K562 (cell line): Measurements from ENCODE around the gene FAM124A. TPM values are rescaled to one million over a fixed set of nuclear protein-coding genes. Genes with fewer than 3 reads are reported as not detected.
A peak's percentile ranks its signal among the peaks of the same experiment; 100 is the strongest.

ENCODE experiments used
- ATAC-seq: fragments of 200-7000 bp; cut with Tn5 transposase; 3 replicates; pipeline ENCODE4 v1.9.1; 2020; ENCODE audit warnings: moderate library complexity
- BruUV-seq: library from RNA; stranded (reverse); fragments of 400-500 nt; replicated peaks from 2 replicates; lab custom pipeline; 2021; lab: Mats Ljungman, UMichigan
- CTCF ChIA-PET: fragments of 300-600 bp; formaldehyde crosslinking; extraction: SDS; loops from one replicate; lab custom pipeline; 2021; ENCODE audit warnings: low intra/inter-chr PET ratio; lab: Yijun Ruan, JAX
- POLR2A ChIA-PET: fragments of 300-600, 350-650 bp; sonication (Branson Sonifier 250); formaldehyde crosslinking; extraction: SDS; loops from one replicate; lab custom pipeline; 2021; ENCODE audit warnings: antibody characterized with exemption, inconsistent platforms; lab: Yijun Ruan, JAX
- DNase-seq, 4 experiments: peaks; one replicate each; pipeline versions ENCODE4 v3.0.0 to v3.0.0-alpha.2; 2011 to 2018; ENCODE audit warnings: low spot score in 3 of 4, mixed read lengths in 3 of 4; ENCODE audit errors: extremely low read depth in 1 of 4
- FAIRE-seq: peaks from 2 replicates; lab custom pipeline; 2011; peaks lifted over from hg19 to GRCh38; lab: Jason Lieb, UNC
- H2AFZ ChIP-seq: 2 replicates; pipeline ENCODE4 v1.6.0; 2011; ENCODE audit warnings: low read depth, low read length, control low read depth, inconsistent platforms
- H3K27ac ChIP-seq: fragments of 200-600 bp; 3 replicates; pipeline ENCODE4 v1.8.0; 2011; ENCODE audit warnings: low read depth, mild to moderate bottlenecking, control low read depth, inconsistent platforms, low read length, moderate library complexity, mixed read lengths; ENCODE audit errors: extremely low read depth
- H3K27me3 ChIP-seq, 2 experiments: fragments of 300-600 bp in 1 of 2; 2 replicates in 1 of 2; 3 replicates in 1 of 2; pipeline versions ENCODE4 v1.6.0 to v1.8.0; 2011; ENCODE audit warnings: inconsistent platforms in 2 of 2, low read length in 2 of 2, mild to moderate bottlenecking in 1 of 2, mixed read lengths in 1 of 2, moderate library complexity in 1 of 2; ENCODE audit not compliant: control insufficient read depth in 2 of 2, insufficient read depth in 2 of 2
- H3K36me3 ChIP-seq: fragments of 300-600 bp; 3 replicates; pipeline ENCODE4 v1.8.0; 2011; ENCODE audit warnings: mild to moderate bottlenecking, low read length, inconsistent platforms; ENCODE audit not compliant: control insufficient read depth, insufficient read depth
- H3K4me1 ChIP-seq, 2 experiments: fragments of 200-600 bp in 1 of 2; replicated peaks in 1 of 2; 2 replicates in 1 of 2; 3 replicates in 1 of 2; pipeline versions ENCODE4 v1.5.1 to v1.8.0; 2011; ENCODE audit warnings: inconsistent platforms in 2 of 2, low read length in 2 of 2, mild to moderate bottlenecking in 1 of 2, mixed read lengths in 1 of 2, moderate library complexity in 1 of 2; ENCODE audit not compliant: control insufficient read depth in 2 of 2, insufficient read depth in 2 of 2
- H3K4me2 ChIP-seq: 2 replicates; pipeline ENCODE4 v1.6.1; 2011; ENCODE audit warnings: low read length, control low read depth, inconsistent platforms, mixed read lengths; ENCODE audit not compliant: insufficient read depth
- H3K4me3 ChIP-seq: fragments of 200-600 bp; sonication (generic), shearing (Covaris generic); 2 replicates; pipeline ENCODE4 v1.5.1; 2016; ENCODE audit warnings: control low read depth, inconsistent platforms
- H3K79me2 ChIP-seq: fragments of 200-600 bp; 3 replicates; pipeline ENCODE4 v1.8.0; 2011; ENCODE audit warnings: low read length, inconsistent platforms; ENCODE audit not compliant: control insufficient read depth, insufficient read depth
- H3K9ac ChIP-seq, 2 experiments: 2 replicates each; pipeline versions ENCODE4 v1.6.0 to v1.6.1; 2011; ENCODE audit warnings: low read depth in 2 of 2, low read length in 2 of 2, control low read depth in 1 of 2, inconsistent platforms in 1 of 2, mild to moderate bottlenecking in 1 of 2, mixed read lengths in 1 of 2; ENCODE audit not compliant: insufficient read depth in 1 of 2
- H3K9me1 ChIP-seq: one replicate; pipeline ENCODE4 v1.6.0; 2011; ENCODE audit warnings: inconsistent platforms, mild to moderate bottlenecking, low read length, moderate library complexity; ENCODE audit not compliant: control insufficient read depth, insufficient read depth
- H3K9me3 ChIP-seq: replicated peaks from 2 replicates; pipeline ENCODE4 v1.5.1; 2011; ENCODE audit warnings: low read depth, low read length, inconsistent platforms; ENCODE audit not compliant: control insufficient read depth, insufficient read depth
- H4K20me1 ChIP-seq: replicated peaks from 2 replicates; pipeline ENCODE4 v1.6.1; 2011; ENCODE audit warnings: low read length, inconsistent platforms, mixed read lengths; ENCODE audit not compliant: control insufficient read depth, insufficient read depth
- ZBTB17 ChIP-seq: fragments of 450-650 bp; formaldehyde crosslinking; IDR thresholded peaks from 2 replicates; pipeline ENCODE4 v1.4.0; 2020; ENCODE audit warnings: mild to moderate bottlenecking
- ZNF12 ChIP-seq: sonication (generic); formaldehyde crosslinking; IDR thresholded peaks from 2 replicates; pipeline ENCODE4 v1.4.0; 2020; ENCODE audit warnings: mild to moderate bottlenecking, missing genetic modification reagents
- ZNF140 ChIP-seq: fragments of 250-450 bp; sonication (Bioruptor Pico); IDR thresholded peaks from 2 replicates; pipeline ENCODE4 v1.8.0; 2021; ENCODE audit warnings: moderate library complexity, mild to moderate bottlenecking, inconsistent platforms
- WGBS: fragments of 100-300 bp; shearing (Covaris generic); methylation state at CpG from one replicate; pipeline ENCODE4 v1.1.6; 2016; ENCODE audit warnings: low coverage, mixed read lengths; ENCODE audit not compliant: insufficient coverage; ENCODE audit errors: missing lambda C conversion rate; 5-methylcytosine and 5-hydroxymethylcytosine counted together
- in situ Hi-C: fragments of 300-500 bp; cut with MboI; formaldehyde crosslinking; loops from 4 replicates; pipeline ENCODE4 v1.15.0; 2018; ENCODE audit warnings: inconsistent platforms, mixed read lengths
- intact Hi-C: fragments of 100-400 bp; cut with micrococcal nuclease; formaldehyde crosslinking; loops from 2 replicates; pipeline ENCODE4 v1.14.2; 2022
- polyA plus RNA-seq, 8 experiments: library from polyadenylated mRNA; depleted of rRNA in 4 of 8; stranded (reverse) in 5 of 8; unstranded in 3 of 8; fragments of >200 nt; fragmentation: Nextera tagmentation in 2 of 8; fragmentation: Illumina TruSeq in 1 of 8; extraction: Ambion mirVana in 2 of 8; extraction: Trizol in 1 of 8; gene quantifications; 2 replicates each; pipeline versions ENCODE4 v1.2.1 to v1.2.3, GENCODE V29; 2011 to 2014; ENCODE audit warnings: inconsistent platforms in 1 of 8, missing spikeins in 1 of 8
- total RNA-seq, 7 experiments: library from RNA; depleted of rRNA in 6 of 7; stranded (reverse); fragments of >200 nt in 6 of 7; fragmentation: Illumina TruSeq in 2 of 7; extraction: Trizol in 2 of 7; gene quantifications; 2 replicates each; pipeline versions ENCODE4 v1.2.1 to v1.2.3, GENCODE V29; 2011 to 2021; ENCODE audit warnings: low replicate concordance in 1 of 7
- TF ChIP-seq, protein P1 (sequence below): fragments of 450-650 bp; IDR thresholded peaks from 2 replicates; pipeline ENCODE4 v1.6.1; 2018; ENCODE audit not compliant: partially characterized antibody
- TF ChIP-seq, protein P2 (sequence below): fragments of 250-450 bp; sonication (Bioruptor Pico); IDR thresholded peaks from 2 replicates; pipeline ENCODE4 v1.4.0; 2020; ENCODE audit warnings: mild to moderate bottlenecking, moderate library complexity, borderline replicate concordance
- TF ChIP-seq, protein P3 (sequence below): fragments of 450-650 bp; formaldehyde crosslinking; IDR thresholded peaks from 2 replicates; pipeline ENCODE4 v1.4.0; 2020; ENCODE audit warnings: mild to moderate bottlenecking, mixed read lengths
- TF ChIP-seq, protein P4 (sequence below): sonication (generic); formaldehyde crosslinking; IDR thresholded peaks from 2 replicates; pipeline ENCODE4 v1.5.0; 2020; ENCODE audit warnings: missing genetic modification reagents

FAM124A gene
- total and polyA plus RNA-seq, 9 of the 15 experiments (the other 6 are each of a cell fraction or from before 2014, with no cell fraction given) = not detected

DNA sequence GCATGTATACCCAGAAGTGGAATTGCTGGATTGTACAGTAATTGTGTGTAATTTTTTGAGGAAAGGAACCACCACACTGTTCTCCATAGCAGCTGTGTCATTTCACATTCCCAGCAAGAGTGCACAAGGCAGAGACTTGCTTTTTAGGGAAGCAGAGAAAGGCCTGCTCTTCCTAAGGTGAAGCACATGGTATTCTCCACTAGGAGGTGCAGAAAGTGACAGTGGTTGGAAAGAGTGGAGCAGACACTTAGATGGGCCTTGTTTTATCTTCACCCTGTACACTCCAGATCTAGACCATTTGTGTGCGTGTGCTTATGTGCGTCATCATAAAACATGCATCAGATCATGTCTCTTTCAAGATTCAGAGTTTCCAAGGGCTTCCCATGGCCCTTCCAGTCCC, 35.0 kb downstream of the FAM124A start (continued):
- TF ChIP-seq, protein P1, sequence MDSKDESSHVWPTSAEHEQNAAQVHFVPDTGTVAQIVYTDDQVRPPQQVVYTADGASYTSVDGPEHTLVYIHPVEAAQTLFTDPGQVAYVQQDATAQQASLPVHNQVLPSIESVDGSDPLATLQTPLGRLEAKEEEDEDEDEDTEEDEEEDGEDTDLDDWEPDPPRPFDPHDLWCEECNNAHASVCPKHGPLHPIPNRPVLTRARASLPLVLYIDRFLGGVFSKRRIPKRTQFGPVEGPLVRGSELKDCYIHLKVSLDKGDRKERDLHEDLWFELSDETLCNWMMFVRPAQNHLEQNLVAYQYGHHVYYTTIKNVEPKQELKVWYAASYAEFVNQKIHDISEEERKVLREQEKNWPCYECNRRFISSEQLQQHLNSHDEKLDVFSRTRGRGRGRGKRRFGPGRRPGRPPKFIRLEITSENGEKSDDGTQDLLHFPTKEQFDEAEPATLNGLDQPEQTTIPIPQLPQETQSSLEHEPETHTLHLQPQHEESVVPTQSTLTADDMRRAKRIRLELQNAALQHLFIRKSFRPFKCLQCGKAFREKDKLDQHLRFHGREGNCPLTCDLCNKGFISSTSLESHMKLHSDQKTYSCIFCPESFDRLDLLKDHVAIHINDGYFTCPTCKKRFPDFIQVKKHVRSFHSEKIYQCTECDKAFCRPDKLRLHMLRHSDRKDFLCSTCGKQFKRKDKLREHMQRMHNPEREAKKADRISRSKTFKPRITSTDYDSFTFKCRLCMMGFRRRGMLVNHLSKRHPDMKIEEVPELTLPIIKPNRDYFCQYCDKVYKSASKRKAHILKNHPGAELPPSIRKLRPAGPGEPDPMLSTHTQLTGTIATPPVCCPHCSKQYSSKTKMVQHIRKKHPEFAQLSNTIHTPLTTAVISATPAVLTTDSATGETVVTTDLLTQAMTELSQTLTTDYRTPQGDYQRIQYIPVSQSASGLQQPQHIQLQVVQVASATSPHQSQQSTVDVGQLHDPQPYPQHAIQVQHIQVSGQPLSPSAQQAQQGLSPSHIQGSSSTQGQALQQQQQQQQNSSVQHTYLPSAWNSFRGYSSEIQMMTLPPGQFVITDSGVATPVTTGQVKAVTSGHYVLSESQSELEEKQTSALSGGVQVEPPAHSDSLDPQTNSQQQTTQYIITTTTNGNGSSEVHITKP = no peak

DNA sequence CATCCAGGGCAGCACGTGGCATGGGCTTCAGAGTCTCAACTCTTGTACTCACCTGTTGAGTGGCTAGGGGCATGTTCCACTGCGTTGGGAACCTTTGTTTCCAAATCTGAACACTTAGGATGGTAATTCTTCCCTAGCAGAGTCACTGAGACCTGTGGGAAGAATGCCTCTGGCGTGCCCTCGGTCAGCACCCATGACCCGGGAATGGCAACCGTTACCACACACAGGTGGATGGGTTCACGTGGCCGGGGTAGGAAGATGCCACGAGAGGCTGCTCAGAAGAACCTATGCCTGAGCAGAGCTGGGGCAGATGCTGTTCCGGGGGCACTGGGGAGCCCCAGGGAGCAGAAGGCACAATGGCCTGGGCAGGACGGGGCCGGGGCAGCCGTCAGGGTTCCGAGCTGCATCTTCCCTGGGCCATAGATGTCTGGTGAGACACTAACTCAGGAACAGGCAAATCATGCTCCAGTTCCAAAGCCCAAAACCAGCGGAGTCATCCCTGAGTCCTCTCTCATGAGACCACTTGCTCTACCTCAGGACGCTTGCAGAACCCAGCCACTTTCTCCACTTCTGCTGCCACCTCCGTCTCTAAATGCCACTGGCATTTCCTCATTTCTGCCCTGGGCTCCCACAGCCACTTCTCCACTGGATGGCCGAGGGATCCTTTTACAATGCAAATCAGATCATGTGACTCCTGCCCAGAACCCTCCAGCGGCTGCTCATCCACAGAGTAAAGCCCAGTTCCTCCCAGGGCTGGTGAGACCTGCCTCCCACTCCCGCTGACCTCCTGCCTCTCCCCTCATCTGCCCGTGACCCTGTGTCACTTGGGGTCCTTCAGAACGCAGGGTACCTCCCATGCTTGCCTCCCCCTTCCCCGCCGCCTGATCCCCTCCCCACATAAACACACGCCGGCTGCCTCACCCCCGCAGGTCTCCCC, 36.7 kb downstream of the FAM124A start:
- in situ Hi-C loops = no loop called here
- Histone ChIP-seq H3K9me3 (no peaks in the 10 kb centered on the region), H3K27me3 (peaks cover 4 to 45% of the 10 kb centered on the region in 2 experiments; a peak in 3 of 5 replicates), H3K27ac (no peak overlapping the region), H3K9me1 (no peaks in the 10 kb centered on the region), H3K4me2 (no peak overlapping the region), H3K9ac (no peak overlapping the region), H4K20me1 (no peaks in the 10 kb centered on the region), H3K79me2 (no peaks in the 10 kb centered on the region), H2AFZ (no peak overlapping the region), H3K4me1 (no peaks in the 10 kb centered on the region; a peak in 1 of 5 replicates), H3K4me3 (no peak overlapping the region), H3K36me3 (no peaks in the 10 kb centered on the region)
- ChIA-PET CTCF (no interaction called here), POLR2A (no interaction called here)
- ATAC-seq (no peak), FAIRE-seq (no peak), DNase-seq (no peak)
- intact Hi-C loops = no loop called here
- 2% methylated on average over 18 of the region's 27 CpGs for WGBS
- no TSS peak for BruUV-seq
- TF ChIP-seq ZNF12 (CRISPR knock-in tag) = no peak
- TF ChIP-seq, protein P2, sequence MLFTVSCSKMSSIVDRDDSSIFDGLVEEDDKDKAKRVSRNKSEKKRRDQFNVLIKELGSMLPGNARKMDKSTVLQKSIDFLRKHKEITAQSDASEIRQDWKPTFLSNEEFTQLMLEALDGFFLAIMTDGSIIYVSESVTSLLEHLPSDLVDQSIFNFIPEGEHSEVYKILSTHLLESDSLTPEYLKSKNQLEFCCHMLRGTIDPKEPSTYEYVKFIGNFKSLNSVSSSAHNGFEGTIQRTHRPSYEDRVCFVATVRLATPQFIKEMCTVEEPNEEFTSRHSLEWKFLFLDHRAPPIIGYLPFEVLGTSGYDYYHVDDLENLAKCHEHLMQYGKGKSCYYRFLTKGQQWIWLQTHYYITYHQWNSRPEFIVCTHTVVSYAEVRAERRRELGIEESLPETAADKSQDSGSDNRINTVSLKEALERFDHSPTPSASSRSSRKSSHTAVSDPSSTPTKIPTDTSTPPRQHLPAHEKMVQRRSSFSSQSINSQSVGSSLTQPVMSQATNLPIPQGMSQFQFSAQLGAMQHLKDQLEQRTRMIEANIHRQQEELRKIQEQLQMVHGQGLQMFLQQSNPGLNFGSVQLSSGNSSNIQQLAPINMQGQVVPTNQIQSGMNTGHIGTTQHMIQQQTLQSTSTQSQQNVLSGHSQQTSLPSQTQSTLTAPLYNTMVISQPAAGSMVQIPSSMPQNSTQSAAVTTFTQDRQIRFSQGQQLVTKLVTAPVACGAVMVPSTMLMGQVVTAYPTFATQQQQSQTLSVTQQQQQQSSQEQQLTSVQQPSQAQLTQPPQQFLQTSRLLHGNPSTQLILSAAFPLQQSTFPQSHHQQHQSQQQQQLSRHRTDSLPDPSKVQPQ (CRISPR knock-in tag) = no peak
- no peak for TF ChIP-seq ZNF140
- TF ChIP-seq, protein P3, sequence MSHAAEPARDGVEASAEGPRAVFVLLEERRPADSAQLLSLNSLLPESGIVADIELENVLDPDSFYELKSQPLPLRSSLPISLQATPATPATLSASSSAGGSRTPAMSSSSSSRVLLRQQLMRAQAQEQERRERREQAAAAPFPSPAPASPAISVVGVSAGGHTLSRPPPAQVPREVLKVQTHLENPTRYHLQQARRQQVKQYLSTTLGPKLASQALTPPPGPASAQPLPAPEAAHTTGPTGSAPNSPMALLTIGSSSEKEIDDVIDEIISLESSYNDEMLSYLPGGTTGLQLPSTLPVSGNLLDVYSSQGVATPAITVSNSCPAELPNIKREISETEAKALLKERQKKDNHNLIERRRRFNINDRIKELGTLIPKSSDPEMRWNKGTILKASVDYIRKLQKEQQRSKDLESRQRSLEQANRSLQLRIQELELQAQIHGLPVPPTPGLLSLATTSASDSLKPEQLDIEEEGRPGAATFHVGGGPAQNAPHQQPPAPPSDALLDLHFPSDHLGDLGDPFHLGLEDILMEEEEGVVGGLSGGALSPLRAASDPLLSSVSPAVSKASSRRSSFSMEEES (CRISPR knock-in tag) = peak; percentile 64
- no peak for TF ChIP-seq ZBTB17 (CRISPR knock-in tag)
- TF ChIP-seq, protein P4, sequence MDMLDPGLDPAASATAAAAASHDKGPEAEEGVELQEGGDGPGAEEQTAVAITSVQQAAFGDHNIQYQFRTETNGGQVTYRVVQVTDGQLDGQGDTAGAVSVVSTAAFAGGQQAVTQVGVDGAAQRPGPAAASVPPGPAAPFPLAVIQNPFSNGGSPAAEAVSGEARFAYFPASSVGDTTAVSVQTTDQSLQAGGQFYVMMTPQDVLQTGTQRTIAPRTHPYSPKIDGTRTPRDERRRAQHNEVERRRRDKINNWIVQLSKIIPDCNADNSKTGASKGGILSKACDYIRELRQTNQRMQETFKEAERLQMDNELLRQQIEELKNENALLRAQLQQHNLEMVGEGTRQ (CRISPR knock-in tag) = 0 out of 2 replicates have a peak, but pooled peaks have one; percentile 8
